Raji (cell line): ENCODE measurements around the gene SLC39A13.

Source experiments
- POLR2A ChIP-seq: IDR thresholded peaks from 2 replicates; pipeline ENCODE4 v1.6.1; 2011; ENCODE audit warnings: low read depth, low read length, control low read depth; ENCODE audit not compliant: insufficient read depth

Gene SLC39A13

GRCh38 chr11:47445840-47446239 is 37.5 kb downstream of the SLC39A13 start:
- no peak for TF ChIP-seq POLR2A

GRCh38 chr11:47446833-47447232 is 38.4 kb downstream of the SLC39A13 start:
- TF ChIP-seq POLR2A, result no peak

GRCh38 chr11:47447906-47448305 is 39.5 kb downstream of the SLC39A13 start:
- TF ChIP-seq POLR2A, result no peak

GRCh38 chr11:47448566-47449427 is 40.4 kb downstream of the SLC39A13 start, which contains the start of gene RAPSN:
Gene RAPSN, minus strand, starts transcription at chr11:47449136. Its CDS starts 172 bp downstream, at chr11:47448964.
- TF ChIP-seq POLR2A, result no peak

- no peak for TF ChIP-seq POLR2A
Measured at GRCh38 chr11:47449541-47449940, 41.2 kb downstream of the SLC39A13 start.

GRCh38 chr11:47451436-47451835 is 43.0 kb downstream of the SLC39A13 start:
- no peak for TF ChIP-seq POLR2A

- no peak for TF ChIP-seq POLR2A
Measured at GRCh38 chr11:47451990-47452389, 43.6 kb downstream of the SLC39A13 start.

- no peak for TF ChIP-seq POLR2A
Measured at GRCh38 chr11:47453365-47453764, 45.0 kb downstream of the SLC39A13 start.

GRCh38 chr11:47460571-47461235 is 52.3 kb downstream of the SLC39A13 start:
- no peak for TF ChIP-seq POLR2A

GRCh38 chr11:47461876-47462275 is 53.5 kb downstream of the SLC39A13 start:
- TF ChIP-seq POLR2A, result no peak

- no peak for TF ChIP-seq POLR2A
Measured at GRCh38 chr11:47464483-47464882, 56.1 kb downstream of the SLC39A13 start.
